GM18502 (cell line): ENCODE measurements around the gene PHAX.
"Not testable (repeated sequence)": the region's sequence is repeated elsewhere in the genome, so short reads cannot be mapped to it uniquely, and the experiment has no call there.

Source experiments
- ATAC-seq: cut with Tn5 transposase; IDR thresholded peaks from one replicate; pipeline ENCODE4 v1.9.1; 2021; ENCODE audit warnings: mild to moderate bottlenecking; ENCODE audit not compliant: unreplicated experiment, poor library complexity

The PHAX gene

GRCh38 chr5:126599971-126600630, 646 bp upstream of the PHAX start:
- ATAC-seq = not testable (repeated sequence)

GRCh38 chr5:126603402-126603991, 2.8 kb downstream of the PHAX start:
- ATAC-seq = no peak

- no peak for ATAC-seq
Observed at GRCh38 chr5:126605525-126605924, 4.8 kb downstream of the PHAX start.

GRCh38 chr5:126610160-126610559, 9.4 kb downstream of the PHAX start:
- ATAC-seq = no peak

GRCh38 chr5:126610616-126611015, 9.9 kb downstream of the PHAX start:
- no peak for ATAC-seq

- no peak for ATAC-seq
Observed at GRCh38 chr5:126613941-126614592, 13.3 kb downstream of the PHAX start.

GRCh38 chr5:126615286-126615685, 14.5 kb downstream of the PHAX start:
- peak; percentile 94 for ATAC-seq

GRCh38 chr5:126617603-126618002, 16.9 kb downstream of the PHAX start:
- not testable (repeated sequence) for ATAC-seq

- ATAC-seq = no peak
Observed at GRCh38 chr5:126619781-126620180, 19.0 kb downstream of the PHAX start.

GRCh38 chr5:126624534-126624933, 23.8 kb downstream of the PHAX start:
- ATAC-seq = no peak

GRCh38 chr5:126628102-126628501, 27.4 kb downstream of the PHAX start:
- ATAC-seq = no peak

GRCh38 chr5:126631920-126632319, 31.2 kb downstream of the PHAX start:
- ATAC-seq = no peak

GRCh38 chr5:126633552-126633951, 32.8 kb downstream of the PHAX start:
- no peak for ATAC-seq

- no peak for ATAC-seq
Observed at GRCh38 chr5:126635585-126635984, 34.8 kb downstream of the PHAX start.

GRCh38 chr5:126636956-126637355, 36.2 kb downstream of the PHAX start:
- ATAC-seq = no peak

- ATAC-seq = no peak
Observed at GRCh38 chr5:126640866-126641265, 40.1 kb downstream of the PHAX start.

- ATAC-seq = no peak
Observed at GRCh38 chr5:126641387-126641786, 40.6 kb downstream of the PHAX start.

GRCh38 chr5:126645132-126645531, 44.4 kb downstream of the PHAX start:
- no peak for ATAC-seq

- no peak for ATAC-seq
Observed at GRCh38 chr5:126647071-126647470, 46.3 kb downstream of the PHAX start.

- no peak for ATAC-seq
Observed at GRCh38 chr5:126648471-126648870, 47.7 kb downstream of the PHAX start.

- not testable (repeated sequence) for ATAC-seq
Observed at GRCh38 chr5:126649057-126649456, 48.3 kb downstream of the PHAX start.

GRCh38 chr5:126649709-126650108, 49.0 kb downstream of the PHAX start:
- ATAC-seq = not testable (repeated sequence)
